ELF-1 (cell line): ENCODE measurements around the gene GNAS-AS1.
A peak's percentile ranks its signal among the peaks of the same experiment; 100 is the strongest.

Experiments
- DNase-seq: peaks from one replicate; pipeline ENCODE4 v3.0.0-alpha.2; 2016; ENCODE audit warnings: low read depth, low spot score

Gene GNAS-AS1

DNA sequence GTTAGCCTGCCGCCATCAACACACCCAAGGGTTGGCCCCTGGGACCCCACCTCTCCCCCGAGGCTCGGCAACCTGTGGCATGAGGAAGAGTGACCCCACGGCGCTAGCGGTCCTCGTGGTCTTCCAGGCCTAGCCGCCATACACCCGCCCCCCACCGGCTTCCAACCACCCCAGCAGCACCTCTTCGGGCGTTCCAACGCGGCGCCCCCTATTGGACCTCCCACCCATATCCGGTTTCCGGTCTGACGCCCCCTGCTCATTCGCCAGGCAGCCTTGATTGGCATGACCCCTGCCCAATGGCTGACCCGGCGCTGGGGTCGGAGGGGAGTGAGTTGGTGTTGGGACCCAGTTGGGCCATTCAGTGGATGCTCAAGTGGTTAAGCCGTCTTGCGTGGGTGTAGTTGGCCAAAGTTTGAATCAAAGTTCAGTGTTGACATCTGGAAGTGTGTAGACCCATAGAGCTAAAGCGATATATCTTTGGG is at the start of gene GNAS-AS1:
TSS of gene GNAS-AS1 (minus strand) at position 210 of the 482 bp plus-strand sequence.
- DNase-seq = peak; percentile 91

DNA sequence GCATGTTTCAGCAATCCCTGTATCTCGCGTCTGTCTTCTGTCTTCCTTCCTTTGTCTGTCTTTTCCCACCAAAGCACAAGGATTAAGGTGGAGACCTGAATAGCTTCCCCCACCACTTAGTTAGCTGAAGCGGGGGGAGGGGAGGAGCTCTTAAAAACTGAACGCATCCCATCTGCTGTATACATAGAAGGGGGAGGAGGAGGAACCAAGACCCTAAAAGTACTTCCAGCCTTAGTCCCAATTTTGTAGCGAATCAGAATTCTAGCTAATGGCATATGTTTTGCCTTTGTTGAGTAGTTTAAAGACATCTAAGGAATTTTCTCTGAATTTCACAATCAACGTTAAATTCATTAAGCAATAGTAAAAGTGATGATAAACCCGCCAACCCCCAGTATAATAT is 49.7 kb upstream of the GNAS-AS1 start:
- DNase-seq = no peak

DNA sequence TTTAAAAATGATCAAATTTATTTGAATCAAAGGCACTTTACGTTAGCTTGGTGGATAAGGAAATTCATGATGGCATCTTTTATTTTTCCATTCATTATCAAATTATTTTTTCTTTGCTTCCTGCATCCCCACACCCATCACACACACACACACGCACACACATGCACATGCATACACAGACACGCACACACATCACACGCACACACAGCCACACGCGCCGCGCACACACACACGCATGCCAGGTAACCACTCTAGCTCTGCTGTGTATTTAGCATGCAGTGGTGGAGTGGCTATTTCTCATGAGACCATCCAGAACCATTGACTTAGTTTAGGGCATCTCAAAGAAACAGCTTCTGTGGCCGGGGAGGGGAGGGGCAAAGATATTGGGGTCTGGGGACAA is 48.8 kb upstream of the GNAS-AS1 start:
- DNase-seq = no peak

DNA sequence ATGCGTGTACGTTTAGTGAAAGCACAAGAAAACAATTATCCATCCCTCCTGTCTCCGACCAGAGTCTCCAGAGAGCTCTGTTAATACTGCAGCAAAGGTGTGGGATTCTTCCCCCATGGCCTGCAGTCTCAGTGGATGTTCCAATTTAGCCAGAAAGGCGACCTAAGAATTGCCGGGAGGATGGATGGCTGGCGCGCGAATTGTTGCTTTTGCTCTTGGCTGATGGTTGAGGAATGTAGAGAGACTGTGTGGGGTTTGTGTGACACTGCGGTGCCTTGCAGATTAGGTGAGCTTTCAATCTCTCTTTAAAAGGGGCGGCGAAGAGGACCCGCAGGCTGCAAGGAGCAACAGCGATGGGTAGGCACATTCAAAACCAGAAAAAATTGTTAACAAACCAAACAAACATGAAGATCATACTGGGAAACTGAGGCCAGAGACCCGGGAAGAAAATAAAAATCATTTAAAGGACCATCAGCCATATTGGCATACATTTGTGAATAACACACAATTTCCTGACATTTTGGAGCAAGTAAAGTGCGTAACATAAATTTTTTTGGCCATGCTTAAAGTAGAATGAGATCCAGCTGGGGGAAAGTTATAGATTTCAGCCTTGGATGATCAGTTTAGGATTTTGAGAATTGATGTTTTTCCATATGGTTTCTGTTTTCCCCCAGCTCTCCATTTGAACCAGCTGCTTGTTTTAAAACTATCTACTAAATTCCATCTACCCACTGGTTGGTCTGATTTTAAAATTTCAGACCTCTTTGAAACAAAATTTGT is 48.1 kb upstream of the GNAS-AS1 start:
- peak; percentile 67 for DNase-seq

DNA sequence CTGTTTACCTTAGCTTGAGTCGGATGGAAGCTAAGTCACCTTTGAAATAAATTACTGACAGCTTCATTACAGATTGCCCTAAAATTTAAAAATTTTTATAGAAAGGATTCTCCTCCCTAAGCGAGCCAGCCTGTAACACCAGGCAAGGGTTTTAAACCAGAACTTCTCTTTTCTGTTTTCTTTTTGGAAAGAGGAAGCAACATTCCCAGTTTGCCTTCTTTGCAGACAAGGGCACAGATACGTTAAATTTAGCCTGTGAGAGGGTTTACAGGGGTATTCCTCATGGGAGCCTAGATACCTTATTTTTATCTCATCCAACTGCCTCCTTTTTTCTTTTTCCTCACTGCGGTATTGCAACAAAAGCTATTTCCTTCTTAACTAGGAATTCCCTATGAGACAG is 46.8 kb upstream of the GNAS-AS1 start:
- no peak for DNase-seq

DNA sequence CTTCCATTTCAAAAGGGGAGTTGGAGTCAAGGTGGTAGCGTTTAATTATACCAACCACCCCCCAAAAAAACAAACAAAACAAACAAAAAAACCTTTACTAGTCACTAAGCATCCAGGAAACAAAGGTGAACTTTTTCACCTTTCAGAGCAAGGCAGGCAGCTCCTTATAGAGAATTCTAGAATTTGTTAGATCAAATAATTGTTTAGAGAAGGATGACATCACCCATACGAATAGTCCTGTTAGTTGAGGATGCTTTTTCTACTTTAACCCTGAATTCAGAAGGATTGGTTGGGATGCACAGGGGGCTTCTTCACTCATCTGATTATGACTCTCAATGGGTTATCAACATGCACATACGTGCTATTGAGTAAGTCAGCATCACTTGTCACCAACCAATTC is 46.1 kb upstream of the GNAS-AS1 start:
- no peak for DNase-seq

DNA sequence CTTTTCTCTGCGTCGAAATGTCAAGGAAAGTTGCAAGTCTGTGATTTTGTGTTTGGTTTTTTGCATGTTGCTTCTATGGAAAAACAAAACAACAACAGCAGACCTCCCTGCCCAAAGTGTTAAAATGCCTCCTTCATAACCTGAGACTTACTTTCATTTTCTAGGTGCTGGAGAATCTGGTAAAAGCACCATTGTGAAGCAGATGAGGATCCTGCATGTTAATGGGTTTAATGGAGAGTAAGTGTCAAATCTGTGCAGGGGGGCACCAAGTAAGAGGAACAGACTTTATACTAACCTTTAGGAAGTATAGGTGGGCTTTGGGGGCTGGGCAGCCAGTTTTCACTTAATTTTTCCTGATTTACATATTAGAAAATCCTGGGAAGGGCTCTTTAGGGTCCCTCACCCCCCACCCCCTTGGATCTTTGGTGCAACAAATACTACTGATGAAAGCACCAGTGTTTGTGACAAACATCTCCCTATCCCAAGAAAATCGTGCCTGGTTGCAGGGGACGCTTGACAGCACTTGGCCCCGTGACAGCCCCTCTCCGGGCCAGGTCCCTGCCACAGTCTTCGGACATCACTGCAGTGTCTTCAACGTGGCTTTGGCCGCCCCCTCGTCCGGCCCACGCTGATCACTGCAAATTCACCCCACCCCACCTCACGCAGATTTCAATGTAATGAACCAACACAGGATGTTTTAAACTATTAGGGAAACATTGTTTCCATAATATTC is 44.9 kb upstream of the GNAS-AS1 start:
- no peak for DNase-seq

GRCh38 chr20:58894652-58895447 is 44.1 kb upstream of the GNAS-AS1 start:
- no peak for DNase-seq

DNA sequence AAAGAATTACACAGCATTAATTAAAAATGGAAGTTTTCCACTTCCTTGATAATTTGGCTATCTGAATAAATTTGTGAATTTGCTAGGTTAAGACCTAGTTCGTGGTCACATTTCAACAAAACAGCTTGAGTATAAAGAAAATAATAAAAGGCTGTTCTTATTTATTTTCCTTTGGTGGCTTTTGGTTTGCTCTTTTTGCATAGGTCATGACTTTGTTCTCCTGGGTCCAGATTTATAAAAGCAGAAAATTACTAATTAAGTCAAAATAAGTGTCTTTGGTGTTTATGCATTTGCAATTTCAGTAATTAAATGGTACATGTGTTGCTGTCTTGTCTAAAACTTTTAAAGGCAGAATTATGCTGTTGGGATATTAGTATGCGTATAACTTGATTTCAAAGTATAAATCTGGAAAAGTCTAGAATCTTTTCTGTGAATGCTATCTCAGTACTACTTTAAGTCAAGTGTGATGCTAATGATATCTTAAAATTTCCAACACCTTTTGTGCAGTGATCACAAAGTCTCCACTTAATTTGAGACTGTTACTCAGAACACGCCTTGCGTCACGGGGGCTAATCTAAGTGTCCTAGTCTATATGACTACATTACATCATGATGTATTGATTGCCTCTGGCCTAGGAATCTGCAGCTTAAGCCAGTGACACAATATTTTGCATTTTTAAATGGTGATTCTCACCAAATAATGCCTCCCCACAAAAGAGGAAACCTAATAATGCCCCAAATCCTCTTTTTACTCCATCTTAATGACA is 42.8 kb upstream of the GNAS-AS1 start:
- no peak for DNase-seq

DNA sequence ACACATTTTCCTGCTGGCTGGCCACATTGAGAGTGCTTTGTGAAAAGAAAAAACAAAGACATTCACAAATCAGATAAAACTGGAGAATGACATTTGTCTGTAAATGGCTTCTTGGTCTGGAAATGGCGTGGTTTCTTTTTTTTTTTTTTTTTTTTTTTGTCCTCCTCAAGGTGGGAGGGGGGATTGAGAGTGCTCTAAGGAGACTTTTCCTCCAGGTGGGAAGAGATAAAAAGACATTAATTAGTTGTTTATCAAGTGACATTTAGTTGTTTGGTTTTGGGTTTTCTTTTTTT is 42.2 kb upstream of the GNAS-AS1 start:
- no peak for DNase-seq

DNA sequence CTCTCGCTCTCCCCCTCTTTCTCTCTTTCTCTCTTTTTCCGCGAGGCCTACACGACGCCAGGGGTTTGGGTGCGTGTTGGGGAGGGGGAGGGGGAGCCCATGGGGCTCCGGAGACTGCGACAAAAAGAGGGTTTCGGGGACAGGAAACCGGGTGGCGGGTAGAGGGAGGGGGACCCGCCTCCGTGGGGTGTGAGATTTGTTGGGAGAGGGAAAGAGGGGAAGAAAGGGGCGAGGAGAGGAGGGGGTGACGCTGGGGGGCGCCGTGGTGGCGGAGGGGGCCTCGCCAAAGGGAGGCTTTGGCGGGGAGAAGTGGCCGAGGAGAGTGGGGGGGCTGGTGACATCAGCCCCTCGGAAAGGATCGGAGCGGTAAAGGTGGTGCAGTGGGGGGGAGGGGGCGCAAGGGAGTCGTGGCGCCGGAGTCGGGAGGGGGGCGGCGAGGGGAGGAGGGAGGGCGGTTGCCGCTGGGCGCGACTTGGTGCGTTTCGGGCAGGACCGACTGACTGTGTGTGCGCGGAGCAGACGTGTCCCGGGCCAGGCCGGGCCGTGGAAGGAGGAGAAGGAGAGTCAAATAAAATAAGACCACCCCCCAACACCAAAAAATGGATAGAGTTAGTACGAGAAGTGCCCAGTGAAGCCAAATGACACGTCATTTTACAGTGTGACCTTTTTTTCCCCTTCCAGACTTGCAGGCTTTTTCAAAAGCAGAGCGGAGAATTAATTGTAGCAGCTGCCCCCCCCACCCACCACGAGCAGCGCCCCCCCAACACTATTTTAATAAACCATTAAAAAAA is 41.6 kb upstream of the GNAS-AS1 start:
- peak; percentile 60 for DNase-seq

GRCh38 chr20:58891718-58892140 is 41.0 kb upstream of the GNAS-AS1 start:
- DNase-seq = no peak

DNA sequence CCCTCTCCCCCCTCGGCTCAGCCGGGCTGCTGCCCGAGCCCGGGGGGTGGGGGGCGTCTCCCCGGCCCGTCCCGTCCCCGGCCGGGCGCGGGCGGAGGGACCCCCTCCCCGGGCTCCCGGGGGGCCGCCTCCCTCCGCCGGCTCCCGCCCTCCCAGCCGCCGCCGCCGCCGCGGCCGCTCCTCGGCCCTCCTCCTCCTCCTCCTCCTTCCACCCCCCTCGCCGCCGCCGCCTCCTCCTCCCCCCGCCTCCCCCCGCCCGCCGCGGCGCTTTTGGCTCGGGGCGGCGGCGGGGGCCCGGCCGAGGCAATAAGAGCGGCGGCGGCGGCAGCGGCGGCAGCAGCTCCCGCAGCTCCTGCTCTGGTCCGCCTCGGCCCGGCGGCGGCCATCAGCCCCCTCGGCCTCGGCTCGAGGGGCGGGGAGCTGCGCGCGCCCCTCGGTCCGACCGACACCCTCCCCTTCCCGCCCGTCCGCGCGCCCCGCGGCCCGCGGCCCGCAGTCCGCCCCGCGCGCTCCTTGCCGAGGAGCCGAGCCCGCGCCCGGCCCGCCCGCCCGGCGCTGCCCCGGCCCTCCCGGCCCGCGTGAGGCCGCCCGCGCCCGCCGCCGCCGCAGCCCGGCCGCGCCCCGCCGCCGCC is 40.5 kb upstream of the GNAS-AS1 start:
- DNase-seq = no peak

DNA sequence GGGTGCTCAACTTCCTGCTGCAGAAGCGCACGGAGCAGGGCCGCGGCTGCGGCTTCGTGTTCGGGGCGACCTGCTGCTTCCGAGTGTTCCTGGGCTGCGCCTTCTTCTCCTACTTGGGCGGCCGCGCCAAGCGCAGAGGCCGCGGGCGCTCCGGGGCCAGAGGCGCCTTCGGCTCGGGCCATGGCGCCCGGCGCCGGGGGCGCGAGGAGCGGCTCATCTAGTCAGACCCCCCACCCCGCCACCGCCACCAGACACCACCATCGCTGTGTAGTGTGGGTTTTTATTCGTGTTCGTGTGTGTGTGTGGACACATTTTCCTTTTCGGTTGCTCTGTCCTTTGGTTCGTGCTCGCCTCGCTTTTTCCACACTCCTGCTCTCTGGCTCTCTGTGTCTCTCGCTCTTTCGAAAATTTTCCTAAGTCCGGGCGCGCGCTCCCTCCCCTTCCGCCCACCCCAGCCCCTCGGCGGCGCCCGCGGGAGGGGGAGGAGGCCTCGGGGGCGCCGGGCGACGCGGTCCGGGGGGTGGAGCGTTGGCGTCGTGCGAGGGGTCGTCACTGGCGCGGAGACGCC is 39.9 kb upstream of the GNAS-AS1 start:
- peak; percentile 76 for DNase-seq

GRCh38 chr20:58889798-58890517 is 39.3 kb upstream of the GNAS-AS1 start:
- no peak for DNase-seq

- DNase-seq = no peak
These were observed 38.6 kb upstream of the GNAS-AS1 start for GRCh38 chr20:58889334-58889760.

- DNase-seq = peak; percentile 89
These were observed 38.0 kb upstream of the GNAS-AS1 start for GRCh38 chr20:58888521-58889333.

- no peak for DNase-seq
These were observed 37.4 kb upstream of the GNAS-AS1 start for GRCh38 chr20:58888103-58888502.
